ENCODE measurements around the gene GLYATL1.
"Not testable (repeated sequence)": the region's sequence is repeated elsewhere in the genome, so short reads cannot be mapped to it uniquely, and the experiment has no call there.

GLYATL1 gene

GRCh38 chr11:58999291-58999680 is 60.0 kb downstream of the GLYATL1 start:
- no peak for DNase-seq

- no peak for DNase-seq
These were observed 60.7 kb downstream of the GLYATL1 start for GRCh38 chr11:59000003-59000402.

- DNase-seq: not testable (repeated sequence)
These were observed 62.7 kb downstream of the GLYATL1 start for GRCh38 chr11:59002006-59002405.
